Liver (tissue), 3 donors: ENCODE measurements around the gene NRN1.

Source experiments
- EGR1 ChIP-seq, 2 donors: IDR thresholded peaks; 2 replicates each; pipeline ENCODE4 v1.6.1; 2016 to 2018; ENCODE audit warnings: antibody characterized with exemption in 2 of 2, low read depth in 2 of 2
- FOXA1 ChIP-seq: IDR thresholded peaks from 2 replicates; pipeline ENCODE4 v1.6.1; 2016; ENCODE audit warnings: antibody characterized with exemption
- RAD21 ChIP-seq, 2 donors: IDR thresholded peaks; 2 replicates each; pipeline ENCODE4 v1.6.1; 2016; ENCODE audit warnings: antibody characterized with exemption in 2 of 2, mild to moderate bottlenecking in 2 of 2
- SP1 ChIP-seq: IDR thresholded peaks from 2 replicates; pipeline ENCODE4 v1.6.1; 2018; ENCODE audit warnings: antibody characterized with exemption, mild to moderate bottlenecking
- YY1 ChIP-seq: IDR thresholded peaks from 2 replicates; pipeline ENCODE4 v1.6.1; 2016; ENCODE audit warnings: antibody characterized with exemption, mild to moderate bottlenecking
- TF ChIP-seq, protein P1 (sequence below): IDR thresholded peaks from 2 replicates; pipeline ENCODE4 v1.6.1; 2016; ENCODE audit warnings: antibody characterized with exemption
- TF ChIP-seq, protein P2 (sequence below): fragments of 150-350 bp; IDR thresholded peaks from 2 replicates; pipeline ENCODE4 v1.5.1; 2017; ENCODE audit warnings: improper control_type of control experiment, low read depth, low read length; ENCODE audit not compliant: missing input control
- TF ChIP-seq, protein P3 (sequence below): IDR thresholded peaks from 2 replicates; pipeline ENCODE4 v1.6.1; 2016; ENCODE audit warnings: antibody characterized with exemption, mild to moderate bottlenecking
- TF ChIP-seq, protein P4 (sequence below): IDR thresholded peaks from 2 replicates; pipeline ENCODE4 v1.6.1; 2016; ENCODE audit warnings: antibody characterized with exemption
- TF ChIP-seq, protein P5 (sequence below): IDR thresholded peaks from 2 replicates; pipeline ENCODE4 v1.6.1; 2016; ENCODE audit warnings: antibody characterized with exemption
- donor health status: healthy.
- donor health status: healthy.

DNA sequence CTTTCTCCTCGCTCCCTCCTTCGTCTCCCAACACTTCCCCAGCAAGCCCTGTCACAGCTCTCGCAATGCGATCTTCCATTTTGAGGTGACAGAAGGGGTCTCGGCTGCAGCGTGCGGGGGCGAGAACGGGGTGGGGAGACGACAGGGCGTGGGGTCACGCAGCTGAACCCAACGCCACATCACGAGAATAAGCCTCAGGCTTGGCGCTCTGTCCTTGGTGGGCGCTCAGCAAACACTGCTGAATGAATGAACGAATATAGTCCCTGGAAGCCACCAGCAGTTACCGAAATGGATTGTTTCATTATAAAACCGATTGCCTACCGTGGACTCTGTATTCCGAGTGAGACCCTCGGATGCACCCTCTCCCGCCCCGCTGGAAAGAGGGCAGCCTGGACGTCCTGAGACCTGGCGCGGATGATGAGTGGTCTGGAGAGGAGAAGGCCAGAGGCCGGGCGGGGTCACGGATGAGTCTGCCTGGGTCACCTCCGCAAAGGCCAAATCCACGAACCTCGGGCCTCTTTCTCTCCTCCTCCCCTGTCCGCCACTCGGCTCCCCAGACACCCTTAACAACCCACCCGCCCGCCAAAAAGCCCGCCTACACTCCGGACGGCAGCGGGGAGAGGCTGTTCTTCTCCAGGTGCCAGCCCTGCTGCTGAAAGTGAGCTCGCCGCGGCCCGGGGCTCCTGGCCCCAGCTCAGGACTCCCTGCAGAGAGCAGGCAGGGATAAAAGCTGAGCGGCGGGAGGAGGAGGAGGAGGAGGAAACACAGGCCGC, 3.7 kb downstream of the NRN1 start:
- no peak for TF ChIP-seq SP1
- TF ChIP-seq, protein P1, sequence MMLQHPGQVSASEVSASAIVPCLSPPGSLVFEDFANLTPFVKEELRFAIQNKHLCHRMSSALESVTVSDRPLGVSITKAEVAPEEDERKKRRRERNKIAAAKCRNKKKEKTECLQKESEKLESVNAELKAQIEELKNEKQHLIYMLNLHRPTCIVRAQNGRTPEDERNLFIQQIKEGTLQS: no peak
- TF ChIP-seq, protein P2, sequence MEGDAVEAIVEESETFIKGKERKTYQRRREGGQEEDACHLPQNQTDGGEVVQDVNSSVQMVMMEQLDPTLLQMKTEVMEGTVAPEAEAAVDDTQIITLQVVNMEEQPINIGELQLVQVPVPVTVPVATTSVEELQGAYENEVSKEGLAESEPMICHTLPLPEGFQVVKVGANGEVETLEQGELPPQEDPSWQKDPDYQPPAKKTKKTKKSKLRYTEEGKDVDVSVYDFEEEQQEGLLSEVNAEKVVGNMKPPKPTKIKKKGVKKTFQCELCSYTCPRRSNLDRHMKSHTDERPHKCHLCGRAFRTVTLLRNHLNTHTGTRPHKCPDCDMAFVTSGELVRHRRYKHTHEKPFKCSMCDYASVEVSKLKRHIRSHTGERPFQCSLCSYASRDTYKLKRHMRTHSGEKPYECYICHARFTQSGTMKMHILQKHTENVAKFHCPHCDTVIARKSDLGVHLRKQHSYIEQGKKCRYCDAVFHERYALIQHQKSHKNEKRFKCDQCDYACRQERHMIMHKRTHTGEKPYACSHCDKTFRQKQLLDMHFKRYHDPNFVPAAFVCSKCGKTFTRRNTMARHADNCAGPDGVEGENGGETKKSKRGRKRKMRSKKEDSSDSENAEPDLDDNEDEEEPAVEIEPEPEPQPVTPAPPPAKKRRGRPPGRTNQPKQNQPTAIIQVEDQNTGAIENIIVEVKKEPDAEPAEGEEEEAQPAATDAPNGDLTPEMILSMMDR: no peak
- TF ChIP-seq EGR1 (IDR thresholded peaks at IDR 0.05; ENCODE audit: low read depth in 2 of 2): no peak
- TF ChIP-seq, protein P3, sequence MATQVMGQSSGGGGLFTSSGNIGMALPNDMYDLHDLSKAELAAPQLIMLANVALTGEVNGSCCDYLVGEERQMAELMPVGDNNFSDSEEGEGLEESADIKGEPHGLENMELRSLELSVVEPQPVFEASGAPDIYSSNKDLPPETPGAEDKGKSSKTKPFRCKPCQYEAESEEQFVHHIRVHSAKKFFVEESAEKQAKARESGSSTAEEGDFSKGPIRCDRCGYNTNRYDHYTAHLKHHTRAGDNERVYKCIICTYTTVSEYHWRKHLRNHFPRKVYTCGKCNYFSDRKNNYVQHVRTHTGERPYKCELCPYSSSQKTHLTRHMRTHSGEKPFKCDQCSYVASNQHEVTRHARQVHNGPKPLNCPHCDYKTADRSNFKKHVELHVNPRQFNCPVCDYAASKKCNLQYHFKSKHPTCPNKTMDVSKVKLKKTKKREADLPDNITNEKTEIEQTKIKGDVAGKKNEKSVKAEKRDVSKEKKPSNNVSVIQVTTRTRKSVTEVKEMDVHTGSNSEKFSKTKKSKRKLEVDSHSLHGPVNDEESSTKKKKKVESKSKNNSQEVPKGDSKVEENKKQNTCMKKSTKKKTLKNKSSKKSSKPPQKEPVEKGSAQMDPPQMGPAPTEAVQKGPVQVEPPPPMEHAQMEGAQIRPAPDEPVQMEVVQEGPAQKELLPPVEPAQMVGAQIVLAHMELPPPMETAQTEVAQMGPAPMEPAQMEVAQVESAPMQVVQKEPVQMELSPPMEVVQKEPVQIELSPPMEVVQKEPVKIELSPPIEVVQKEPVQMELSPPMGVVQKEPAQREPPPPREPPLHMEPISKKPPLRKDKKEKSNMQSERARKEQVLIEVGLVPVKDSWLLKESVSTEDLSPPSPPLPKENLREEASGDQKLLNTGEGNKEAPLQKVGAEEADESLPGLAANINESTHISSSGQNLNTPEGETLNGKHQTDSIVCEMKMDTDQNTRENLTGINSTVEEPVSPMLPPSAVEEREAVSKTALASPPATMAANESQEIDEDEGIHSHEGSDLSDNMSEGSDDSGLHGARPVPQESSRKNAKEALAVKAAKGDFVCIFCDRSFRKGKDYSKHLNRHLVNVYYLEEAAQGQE: no peak
- no peak for TF ChIP-seq FOXA1
- TF ChIP-seq, protein P4, sequence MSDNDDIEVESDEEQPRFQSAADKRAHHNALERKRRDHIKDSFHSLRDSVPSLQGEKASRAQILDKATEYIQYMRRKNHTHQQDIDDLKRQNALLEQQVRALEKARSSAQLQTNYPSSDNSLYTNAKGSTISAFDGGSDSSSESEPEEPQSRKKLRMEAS: no peak
- TF ChIP-seq RAD21 (IDR thresholded peaks at IDR 0.05): no peak
- TF ChIP-seq, protein P5, sequence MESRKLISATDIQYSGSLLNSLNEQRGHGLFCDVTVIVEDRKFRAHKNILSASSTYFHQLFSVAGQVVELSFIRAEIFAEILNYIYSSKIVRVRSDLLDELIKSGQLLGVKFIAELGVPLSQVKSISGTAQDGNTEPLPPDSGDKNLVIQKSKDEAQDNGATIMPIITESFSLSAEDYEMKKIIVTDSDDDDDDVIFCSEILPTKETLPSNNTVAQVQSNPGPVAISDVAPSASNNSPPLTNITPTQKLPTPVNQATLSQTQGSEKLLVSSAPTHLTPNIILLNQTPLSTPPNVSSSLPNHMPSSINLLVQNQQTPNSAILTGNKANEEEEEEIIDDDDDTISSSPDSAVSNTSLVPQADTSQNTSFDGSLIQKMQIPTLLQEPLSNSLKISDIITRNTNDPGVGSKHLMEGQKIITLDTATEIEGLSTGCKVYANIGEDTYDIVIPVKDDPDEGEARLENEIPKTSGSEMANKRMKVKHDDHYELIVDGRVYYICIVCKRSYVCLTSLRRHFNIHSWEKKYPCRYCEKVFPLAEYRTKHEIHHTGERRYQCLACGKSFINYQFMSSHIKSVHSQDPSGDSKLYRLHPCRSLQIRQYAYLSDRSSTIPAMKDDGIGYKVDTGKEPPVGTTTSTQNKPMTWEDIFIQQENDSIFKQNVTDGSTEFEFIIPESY: no peak
- TF ChIP-seq YY1: no peak
